Brain microvascular endothelial cell (primary cell): Measurements from ENCODE around the gene AOC2.
A peak's percentile ranks its signal among the peaks of the same experiment; 100 is the strongest.
"Not testable (repeated sequence)": the region's sequence is repeated elsewhere in the genome, so short reads cannot be mapped to it uniquely, and the experiment has no call there.

Experiments used
- DNase-seq: peaks from one replicate; pipeline ENCODE4 v3.0.0-alpha.2; 2020
- H3K27ac ChIP-seq: fragments of 250-450 bp; sonication (Bioruptor Pico); 2 replicates; pipeline ENCODE4 v1.5.1; 2020; ENCODE audit warnings: mild to moderate bottlenecking, moderate library complexity
- H3K27me3 ChIP-seq: fragments of 250-450 bp; sonication (Bioruptor Pico); replicated peaks from 2 replicates; pipeline ENCODE4 v1.5.1; 2020; ENCODE audit warnings: mild to moderate bottlenecking
- H3K36me3 ChIP-seq: fragments of 250-450 bp; sonication (Bioruptor Pico); replicated peaks from 2 replicates; pipeline ENCODE4 v1.5.1; 2020; ENCODE audit warnings: mild to moderate bottlenecking
- H3K4me3 ChIP-seq: 2 replicates; pipeline ENCODE4 v1.5.1; 2011; ENCODE audit warnings: low read depth, mild to moderate bottlenecking, control low read depth, low read length, moderate library complexity
- in situ Hi-C: cut with HindIII; loops from 2 replicates; pipeline ENCODE4 v1.10.0; 2017; ENCODE audit warnings: low sequenced_read_pairs, low pct_ligation_motif_present
- TF ChIP-seq, protein P1 (sequence below): IDR thresholded peaks from 2 replicates; pipeline ENCODE4 v1.5.1; 2011; ENCODE audit warnings: low read depth, mild to moderate bottlenecking, moderate library complexity, low read length, control low read depth, inconsistent platforms; ENCODE audit errors: missing control alignments

The AOC2 gene

DNA sequence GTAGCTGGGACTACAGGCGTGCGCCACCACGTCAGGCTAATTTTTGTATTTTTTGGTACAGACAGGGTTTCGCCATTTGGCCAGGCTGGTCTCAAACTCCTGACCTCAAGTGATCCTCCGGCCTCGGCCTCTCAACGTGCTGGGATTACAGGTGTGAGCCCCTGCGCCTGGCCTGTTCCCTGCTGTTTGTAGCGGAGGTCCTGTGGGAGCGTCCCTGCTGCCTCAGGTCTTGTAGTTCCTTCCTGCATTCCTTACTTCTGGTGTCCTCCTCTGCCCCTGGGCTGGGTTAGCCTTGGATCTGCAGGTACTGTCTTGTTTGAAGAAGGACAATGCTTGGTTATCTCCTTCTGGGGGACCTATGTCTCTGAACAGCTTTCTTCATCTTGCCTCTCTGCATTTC lies 32.7 kb downstream of the AOC2 start:
- no peak overlapping the region for H3K4me3 ChIP-seq
- no peak overlapping the region for H3K27ac ChIP-seq
- no peaks in the 10 kb centered on the region for H3K36me3 ChIP-seq
- DNase-seq, result no peak
- in situ Hi-C loops, result no loop called here
- TF ChIP-seq, protein P1, sequence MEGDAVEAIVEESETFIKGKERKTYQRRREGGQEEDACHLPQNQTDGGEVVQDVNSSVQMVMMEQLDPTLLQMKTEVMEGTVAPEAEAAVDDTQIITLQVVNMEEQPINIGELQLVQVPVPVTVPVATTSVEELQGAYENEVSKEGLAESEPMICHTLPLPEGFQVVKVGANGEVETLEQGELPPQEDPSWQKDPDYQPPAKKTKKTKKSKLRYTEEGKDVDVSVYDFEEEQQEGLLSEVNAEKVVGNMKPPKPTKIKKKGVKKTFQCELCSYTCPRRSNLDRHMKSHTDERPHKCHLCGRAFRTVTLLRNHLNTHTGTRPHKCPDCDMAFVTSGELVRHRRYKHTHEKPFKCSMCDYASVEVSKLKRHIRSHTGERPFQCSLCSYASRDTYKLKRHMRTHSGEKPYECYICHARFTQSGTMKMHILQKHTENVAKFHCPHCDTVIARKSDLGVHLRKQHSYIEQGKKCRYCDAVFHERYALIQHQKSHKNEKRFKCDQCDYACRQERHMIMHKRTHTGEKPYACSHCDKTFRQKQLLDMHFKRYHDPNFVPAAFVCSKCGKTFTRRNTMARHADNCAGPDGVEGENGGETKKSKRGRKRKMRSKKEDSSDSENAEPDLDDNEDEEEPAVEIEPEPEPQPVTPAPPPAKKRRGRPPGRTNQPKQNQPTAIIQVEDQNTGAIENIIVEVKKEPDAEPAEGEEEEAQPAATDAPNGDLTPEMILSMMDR, result no peak
- peaks cover 11% of the 10 kb centered on the region for H3K27me3 ChIP-seq

DNA sequence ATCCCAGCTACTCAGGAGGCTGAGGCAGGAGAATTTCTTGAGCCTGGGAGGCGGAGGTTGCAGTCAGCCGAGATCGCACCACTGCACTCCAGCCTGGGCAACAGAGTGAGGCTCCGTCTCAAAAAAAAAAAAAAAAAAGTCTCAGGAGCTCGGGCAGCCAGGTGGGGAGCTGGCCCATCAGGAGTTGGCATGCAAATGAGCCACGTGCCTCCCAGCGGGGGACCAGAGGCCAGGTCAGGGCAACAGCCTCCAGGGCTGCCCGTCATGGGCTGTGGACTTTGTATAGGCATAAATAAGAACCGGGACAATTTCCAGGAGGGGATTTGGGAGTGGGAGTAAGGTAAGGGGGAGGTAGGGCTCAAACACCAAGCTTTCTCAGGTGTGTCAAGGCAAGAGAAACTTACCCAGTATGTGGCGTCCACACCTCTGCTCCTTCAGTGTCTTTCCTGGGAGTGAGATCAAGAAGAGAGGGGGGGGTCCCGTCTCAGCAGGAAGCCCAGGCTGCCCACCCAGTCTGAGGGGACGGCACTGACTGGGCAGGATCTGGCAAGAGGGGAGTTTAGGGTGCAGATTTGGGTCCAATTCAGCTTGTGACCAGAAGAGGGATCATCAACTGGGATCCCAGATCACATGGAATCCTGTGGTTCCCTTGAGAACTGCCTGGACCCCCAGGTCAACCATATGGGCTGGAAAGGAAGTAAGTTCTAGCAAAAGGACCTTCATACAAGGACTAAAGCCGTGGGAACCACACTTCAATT lies 33.9 kb downstream of the AOC2 start:
- Histone ChIP-seq H3K27ac (no peak overlapping the region), H3K27me3 (peaks cover 11% of the 10 kb centered on the region), H3K36me3 (no peaks in the 10 kb centered on the region), H3K4me3 (no peak overlapping the region)
- DNase-seq, result no peak
- TF ChIP-seq, protein P1, result peak; percentile 15
- in situ Hi-C loops, result no loop called here

GRCh38 chr17:42878924-42879595 lies 34.7 kb downstream of the AOC2 start:
- H3K27ac ChIP-seq, result no peak overlapping the region
- in situ Hi-C loops, result no loop called here
- no peaks in the 10 kb centered on the region for H3K36me3 ChIP-seq
- TF ChIP-seq, protein P1, result no peak
- no peak for DNase-seq
- H3K4me3 ChIP-seq, result no peak overlapping the region
- peaks cover 11% of the 10 kb centered on the region for H3K27me3 ChIP-seq

DNA sequence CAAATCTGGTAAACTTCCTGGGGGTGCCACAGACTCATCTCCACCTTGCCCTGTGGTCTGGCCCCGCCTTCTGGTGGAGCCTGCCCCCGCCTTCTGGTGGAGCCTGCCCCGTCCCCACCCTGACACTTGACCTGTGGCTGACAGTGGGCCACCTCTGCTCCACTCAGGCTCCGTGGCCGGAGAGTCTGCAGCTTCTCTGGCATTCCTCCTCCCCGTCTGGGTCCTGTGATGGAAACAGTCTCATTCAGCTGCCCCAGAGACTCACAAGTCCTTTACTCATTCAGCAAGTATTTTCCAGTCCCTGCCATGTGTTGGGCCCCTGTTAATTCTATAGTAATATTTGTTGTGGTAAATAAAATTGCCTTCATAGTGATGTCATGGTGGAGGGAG lies 35.2 kb downstream of the AOC2 start:
- Histone ChIP-seq H3K36me3 (no peaks in the 10 kb centered on the region), H3K4me3 (no peak overlapping the region), H3K27me3 (peaks cover 10% of the 10 kb centered on the region), H3K27ac (no peak overlapping the region)
- TF ChIP-seq, protein P1, result no peak
- in situ Hi-C loops, result no loop called here
- peak; percentile 17 for DNase-seq

GRCh38 chr17:42880776-42881310 lies 36.5 kb downstream of the AOC2 start:
- no peak for DNase-seq
- H3K27ac ChIP-seq, result no peak overlapping the region
- TF ChIP-seq, protein P1, result no peak
- H3K27me3 ChIP-seq, result peaks cover 9% of the 10 kb centered on the region
- H3K4me3 ChIP-seq, result no peak overlapping the region
- H3K36me3 ChIP-seq, result no peaks in the 10 kb centered on the region
- in situ Hi-C loops, result no loop called here

- H3K4me3 ChIP-seq, DNase-seq, H3K27ac ChIP-seq, H3K27me3 ChIP-seq, in situ Hi-C loops, H3K36me3 ChIP-seq: not testable (repeated sequence)
Measured at GRCh38 chr17:42881706-42882105, 37.3 kb downstream of the AOC2 start.
